Muscle layer of colon (tissue), 2 donors: Measurements from ENCODE around the gene P2RX7.

Experiments used
- H3K27ac ChIP-seq: one replicate; pipeline ENCODE4 v1.7.0; 2013; ENCODE audit warnings: low read depth, mild to moderate bottlenecking, low read length, moderate library complexity
- H3K27me3 ChIP-seq, 2 donors: one replicate each; pipeline ENCODE4 v1.7.0; 2013; ENCODE audit warnings: low read length in 2 of 2, mild to moderate bottlenecking in 2 of 2; ENCODE audit not compliant: insufficient read depth in 2 of 2, control insufficient read depth in 1 of 2
- H3K36me3 ChIP-seq: one replicate; pipeline ENCODE4 v1.7.0; 2013; ENCODE audit warnings: mild to moderate bottlenecking, low read length; ENCODE audit not compliant: insufficient read depth
- H3K4me1 ChIP-seq: one replicate; pipeline ENCODE4 v1.7.0; 2013; ENCODE audit warnings: mild to moderate bottlenecking, low read length; ENCODE audit not compliant: insufficient read depth
- H3K4me3 ChIP-seq, 2 donors: one replicate each; pipeline ENCODE4 v1.7.0; 2013; ENCODE audit warnings: low read length in 2 of 2, low read depth in 1 of 2, mild to moderate bottlenecking in 1 of 2, moderate library complexity in 1 of 2
- H3K9ac ChIP-seq: one replicate; pipeline ENCODE4 v1.7.0; 2013; ENCODE audit warnings: low read length
- H3K9me3 ChIP-seq: one replicate; pipeline ENCODE4 v1.7.0; 2013; ENCODE audit warnings: mild to moderate bottlenecking, low read length
- donor health status: abdominal sarcoma.
- donor health status: Adenocarcinoma of cecum.

Gene P2RX7

GRCh38 chr12:121124402-121125109, 8.1 kb upstream of the P2RX7 start:
- Histone ChIP-seq H3K9me3 (no peaks in the 10 kb centered on the region), H3K27ac (no peak overlapping the region), H3K4me1 (peaks cover 4% of the 10 kb centered on the region), H3K27me3 (no peaks in the 10 kb centered on the region), H3K4me3 (no peak overlapping the region), H3K36me3 (no peaks in the 10 kb centered on the region), H3K9ac (no peak overlapping the region)

GRCh38 chr12:121127501-121127900, 5.2 kb upstream of the P2RX7 start:
- H3K27me3 ChIP-seq = no peaks in the 10 kb centered on the region
- no peak overlapping the region for H3K4me3 ChIP-seq
- H3K27ac ChIP-seq = no peak overlapping the region
- no peak overlapping the region for H3K9ac ChIP-seq
- peaks cover 13% of the 10 kb centered on the region for H3K4me1 ChIP-seq
- no peaks in the 10 kb centered on the region for H3K9me3 ChIP-seq
- no peaks in the 10 kb centered on the region for H3K36me3 ChIP-seq

DNA sequence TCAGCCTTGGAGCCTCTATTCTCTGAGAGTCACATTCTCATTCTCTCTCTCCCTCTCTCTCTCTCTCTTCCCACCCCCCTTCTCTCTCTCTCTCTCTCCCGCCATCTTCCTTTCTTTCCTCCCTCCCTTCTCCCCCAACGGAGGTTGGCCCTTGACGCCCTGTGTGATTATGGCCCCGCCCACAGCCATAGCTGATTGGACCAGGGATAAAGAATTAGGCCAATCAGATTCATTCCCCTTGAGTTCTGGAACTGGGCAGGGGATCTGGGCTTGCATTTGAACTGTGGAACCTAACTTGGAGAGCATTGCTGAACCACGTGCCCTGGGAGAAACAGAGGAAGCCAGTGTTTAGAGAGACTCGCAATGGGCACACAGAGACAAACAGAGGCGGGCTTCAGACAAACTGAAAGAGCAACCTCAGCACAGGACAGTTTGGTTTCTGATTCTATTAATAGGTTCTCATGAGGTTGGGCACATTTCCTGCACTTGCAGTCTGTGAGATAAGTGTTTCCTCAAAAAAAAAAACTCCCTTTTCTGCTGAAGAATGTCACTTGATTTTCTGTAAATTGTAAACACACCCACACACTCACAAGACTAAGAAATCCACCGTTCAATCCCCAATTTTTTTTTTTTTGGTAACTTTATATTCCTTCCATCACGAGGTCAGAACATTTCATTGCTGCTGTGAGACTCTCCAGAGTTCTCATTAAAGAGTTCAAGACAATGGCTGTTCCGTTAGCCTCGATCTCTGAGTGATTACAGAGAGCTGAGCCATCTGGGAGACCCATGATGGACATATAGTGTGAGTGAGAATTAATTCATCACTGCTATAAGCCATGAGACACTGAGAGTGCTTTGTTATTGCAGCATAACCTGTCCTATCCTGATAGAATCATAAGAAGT, 3.5 kb upstream of the P2RX7 start:
- peak overlapping the region in 1 of 2 donors; percentile 42 for H3K4me3 ChIP-seq
- peaks cover 21% of the 10 kb centered on the region for H3K4me1 ChIP-seq
- H3K9me3 ChIP-seq = no peaks in the 10 kb centered on the region
- no peaks in the 10 kb centered on the region for H3K36me3 ChIP-seq
- H3K27me3 ChIP-seq = no peaks in the 10 kb centered on the region
- peak overlapping the region; percentile 16 for H3K27ac ChIP-seq
- H3K9ac ChIP-seq = no peak overlapping the region

- no peaks in the 10 kb centered on the region for H3K27me3 ChIP-seq
- no peaks in the 10 kb centered on the region for H3K36me3 ChIP-seq
- H3K4me1 ChIP-seq = peaks cover 21% of the 10 kb centered on the region
- H3K27ac ChIP-seq = peak overlapping the region; percentile 16
- H3K4me3 ChIP-seq = peak overlapping the region in 1 of 2 donors; percentile 42
- no peaks in the 10 kb centered on the region for H3K9me3 ChIP-seq
- H3K9ac ChIP-seq = no peak overlapping the region
These were observed 2.9 kb upstream of the P2RX7 start for GRCh38 chr12:121129811-121130147.

GRCh38 chr12:121130866-121131373, 1.8 kb upstream of the P2RX7 start:
- Histone ChIP-seq H3K4me1 (peaks cover 21% of the 10 kb centered on the region), H3K27me3 (no peaks in the 10 kb centered on the region), H3K27ac (no peak overlapping the region), H3K4me3 (no peak overlapping the region), H3K9ac (no peak overlapping the region), H3K36me3 (no peaks in the 10 kb centered on the region), H3K9me3 (no peaks in the 10 kb centered on the region)

DNA sequence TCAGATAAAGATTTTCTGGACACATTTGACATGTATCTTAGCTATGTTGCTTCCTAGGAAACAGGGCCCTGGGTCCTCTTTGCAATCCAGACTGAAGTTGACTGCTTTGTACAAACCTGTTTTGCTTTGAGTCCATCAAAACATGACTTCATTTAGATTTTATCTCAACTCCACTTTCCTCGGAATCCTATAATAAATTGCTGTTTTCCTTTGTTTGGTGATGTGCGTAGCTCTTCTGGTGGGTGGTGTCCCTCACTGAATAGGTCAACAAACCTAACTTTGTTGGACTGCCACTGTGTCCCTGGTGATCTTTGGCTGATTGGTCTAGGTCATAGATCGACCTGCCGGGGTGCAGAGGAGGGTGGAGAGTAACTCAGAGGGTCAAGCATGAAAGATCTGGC, 735 bp upstream of the P2RX7 start:
- H3K4me3 ChIP-seq = peak overlapping the region in 1 of 2 donors; percentile 84
- H3K27me3 ChIP-seq = no peaks in the 10 kb centered on the region
- no peaks in the 10 kb centered on the region for H3K9me3 ChIP-seq
- H3K27ac ChIP-seq = peak overlapping the region; percentile 75
- peaks cover 21% of the 10 kb centered on the region for H3K4me1 ChIP-seq
- H3K36me3 ChIP-seq = no peaks in the 10 kb centered on the region
- H3K9ac ChIP-seq = no peak overlapping the region

DNA sequence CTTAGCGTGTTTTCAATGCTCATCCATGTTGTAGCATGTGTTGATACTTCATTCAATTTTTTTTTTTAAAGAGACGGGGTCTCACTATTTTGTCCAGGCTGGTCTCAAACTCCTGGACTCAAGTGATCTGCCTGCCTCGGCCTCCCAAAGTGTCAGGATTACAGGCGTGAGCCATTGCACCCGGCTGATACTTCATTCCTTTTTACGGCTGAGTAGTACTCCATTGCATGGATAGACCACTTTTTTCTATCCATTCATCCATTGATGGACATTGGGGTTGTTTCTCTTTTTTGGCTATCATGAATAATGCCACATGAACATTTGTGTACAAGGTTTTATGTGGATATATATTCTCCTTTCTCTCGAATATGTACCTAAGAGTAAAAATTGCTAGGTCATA, 1.2 kb downstream of the P2RX7 start:
- Histone ChIP-seq H3K27ac (no peak overlapping the region), H3K36me3 (no peaks in the 10 kb centered on the region), H3K27me3 (no peaks in the 10 kb centered on the region), H3K9me3 (no peaks in the 10 kb centered on the region), H3K4me1 (peaks cover 21% of the 10 kb centered on the region), H3K4me3 (peak overlapping the region in 1 of 2 donors; percentile 28), H3K9ac (no peak overlapping the region)

GRCh38 chr12:121135320-121135719, 2.6 kb downstream of the P2RX7 start:
- Histone ChIP-seq H3K36me3 (no peaks in the 10 kb centered on the region), H3K9ac (no peak overlapping the region), H3K9me3 (no peaks in the 10 kb centered on the region), H3K27me3 (no peaks in the 10 kb centered on the region), H3K4me3 (no peak overlapping the region), H3K4me1 (peaks cover 15% of the 10 kb centered on the region), H3K27ac (no peak overlapping the region)

DNA sequence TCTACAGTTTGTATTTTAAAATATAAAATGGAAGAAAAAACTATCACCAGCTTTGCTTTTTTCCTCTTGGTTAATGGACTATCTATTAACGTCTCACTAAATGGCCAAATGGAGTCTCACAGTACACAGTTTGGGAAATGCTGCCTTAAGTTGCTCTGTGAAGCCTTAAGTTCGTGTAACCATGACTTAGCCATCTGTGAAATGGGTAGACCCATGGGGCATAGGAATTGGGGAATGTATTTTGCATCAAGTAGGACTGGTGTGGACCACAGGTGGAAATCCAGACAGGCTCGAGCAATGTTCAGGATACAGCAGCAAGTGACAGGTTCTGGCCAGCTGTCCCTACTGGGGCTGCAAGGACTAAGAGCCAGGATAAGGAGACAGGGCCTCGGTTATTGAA, 4.8 kb downstream of the P2RX7 start:
- no peaks in the 10 kb centered on the region for H3K27me3 ChIP-seq
- H3K4me1 ChIP-seq = peaks cover 8% of the 10 kb centered on the region
- H3K9me3 ChIP-seq = no peaks in the 10 kb centered on the region
- H3K4me3 ChIP-seq = no peak overlapping the region
- H3K9ac ChIP-seq = no peak overlapping the region
- no peak overlapping the region for H3K27ac ChIP-seq
- no peaks in the 10 kb centered on the region for H3K36me3 ChIP-seq

- H3K4me1 ChIP-seq = peaks cover 6% of the 10 kb centered on the region
- H3K27ac ChIP-seq = no peak overlapping the region
- no peaks in the 10 kb centered on the region for H3K9me3 ChIP-seq
- no peaks in the 10 kb centered on the region for H3K36me3 ChIP-seq
- H3K9ac ChIP-seq = no peak overlapping the region
- H3K27me3 ChIP-seq = no peaks in the 10 kb centered on the region
- H3K4me3 ChIP-seq = no peak overlapping the region
These were observed 5.6 kb downstream of the P2RX7 start for GRCh38 chr12:121138284-121138683.

DNA sequence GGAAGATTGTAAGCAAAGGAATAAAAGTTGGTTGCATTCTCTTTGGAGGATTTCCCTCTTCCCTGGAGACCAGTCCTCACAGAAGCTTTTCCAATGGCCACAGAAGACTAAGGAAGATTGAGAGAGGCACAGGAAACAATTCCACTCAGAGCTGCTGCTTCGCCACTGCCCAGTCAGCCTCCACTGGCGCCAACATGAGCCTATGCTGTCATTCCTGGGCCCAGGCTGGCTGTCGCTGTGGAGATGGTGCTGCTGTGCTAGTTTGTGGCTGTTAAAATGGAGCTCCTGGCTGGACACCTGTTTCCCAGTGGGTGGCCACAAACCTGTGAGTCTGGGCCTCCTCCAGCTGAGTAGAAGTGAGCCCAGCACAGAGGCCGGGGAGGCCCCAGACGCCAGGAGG, 6.6 kb downstream of the P2RX7 start:
- Histone ChIP-seq H3K4me3 (no peak overlapping the region), H3K9ac (no peak overlapping the region), H3K27ac (no peak overlapping the region), H3K9me3 (no peaks in the 10 kb centered on the region), H3K4me1 (no peaks in the 10 kb centered on the region), H3K36me3 (no peaks in the 10 kb centered on the region), H3K27me3 (no peaks in the 10 kb centered on the region)
